Astrocyte (in vitro differentiated cells and primary cell): ENCODE data around the gene CHD6.

Experiments used
- CTCF ChIP-seq: IDR thresholded peaks from 2 replicates; pipeline ENCODE4 v1.5.1; 2011; ENCODE audit warnings: low read depth, mild to moderate bottlenecking, inconsistent platforms, low read length, moderate library complexity; ENCODE audit not compliant: insufficient read depth
- EZH2 ChIP-seq: IDR thresholded peaks from 2 replicates; pipeline ENCODE4 v1.6.1; 2012; ENCODE audit warnings: mild to moderate bottlenecking, low read length, inconsistent platforms; ENCODE audit not compliant: insufficient read depth

GRCh38 chr20:41387444-41387851 is 230.7 kb downstream of the CHD6 start:
- TF ChIP-seq CTCF (no peak), EZH2 (no peak)
